CD4-positive, alpha-beta T cell treated with Interleukin-10 for 1 hour (primary cell): ENCODE results near the gene SRGN.

Experiments
- DNase-seq: peaks from one replicate; pipeline ENCODE4 v3.0.0-alpha.2; 2020

The SRGN gene

GRCh38 chr10:69142983-69143382, 55.1 kb downstream of the SRGN start:
- no peak for DNase-seq

DNA sequence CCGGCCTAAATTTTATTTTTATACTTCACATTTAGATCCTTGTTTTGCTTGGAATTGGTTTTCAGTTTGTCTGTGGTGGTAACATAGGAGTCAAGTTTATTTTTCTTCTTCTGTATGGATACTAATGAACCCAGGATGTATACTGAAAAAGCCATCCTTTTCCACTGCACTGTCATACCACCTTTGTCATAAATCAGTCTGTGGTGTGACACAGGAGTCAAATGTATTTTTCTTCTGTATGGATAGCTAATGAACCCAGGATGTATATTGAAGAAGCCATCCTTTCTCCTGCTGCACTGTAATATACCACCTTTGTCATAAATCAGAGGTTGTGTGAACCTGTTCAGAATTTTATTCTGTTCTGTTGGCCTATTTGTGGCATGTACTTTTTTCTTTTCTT, 57.4 kb downstream of the SRGN start:
- DNase-seq: no peak

DNA sequence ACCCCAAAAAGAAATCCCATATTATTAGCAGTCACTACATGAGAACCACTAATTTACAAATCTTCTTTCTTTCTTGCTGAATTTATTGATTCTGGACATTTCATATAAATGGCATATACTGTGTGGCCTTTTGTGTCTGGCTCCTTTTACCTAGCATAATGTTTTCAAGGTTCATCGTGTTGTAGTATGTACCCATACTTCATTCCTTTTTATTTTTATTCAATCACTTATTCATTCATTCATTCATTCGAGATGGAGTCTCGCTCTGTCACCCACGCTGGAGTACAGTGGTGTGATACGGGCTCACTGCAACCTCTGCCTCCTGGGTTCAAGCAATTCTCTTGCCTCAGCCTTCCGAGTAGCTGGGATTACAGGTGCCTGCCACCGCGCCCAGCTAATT, 58.0 kb downstream of the SRGN start:
- DNase-seq: no peak

DNA sequence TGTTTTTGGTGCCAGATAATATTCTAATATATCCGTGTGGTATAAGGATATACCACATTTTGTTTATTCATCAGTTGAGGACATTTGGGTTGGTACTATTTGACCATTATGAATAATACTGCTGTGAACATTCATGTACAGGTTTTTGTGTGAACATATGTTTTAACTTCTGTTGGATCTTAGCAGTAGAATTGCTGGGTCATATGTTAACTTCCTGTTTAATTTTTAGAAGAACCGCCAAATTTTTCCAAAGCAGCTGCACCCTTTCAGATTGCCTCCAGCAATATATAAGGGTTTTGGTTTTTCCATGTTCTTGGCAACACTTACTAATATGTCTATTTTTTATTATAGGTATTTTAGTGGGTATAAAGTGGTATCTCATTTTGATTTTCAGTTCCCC, 58.9 kb downstream of the SRGN start:
- DNase-seq: no peak

DNA sequence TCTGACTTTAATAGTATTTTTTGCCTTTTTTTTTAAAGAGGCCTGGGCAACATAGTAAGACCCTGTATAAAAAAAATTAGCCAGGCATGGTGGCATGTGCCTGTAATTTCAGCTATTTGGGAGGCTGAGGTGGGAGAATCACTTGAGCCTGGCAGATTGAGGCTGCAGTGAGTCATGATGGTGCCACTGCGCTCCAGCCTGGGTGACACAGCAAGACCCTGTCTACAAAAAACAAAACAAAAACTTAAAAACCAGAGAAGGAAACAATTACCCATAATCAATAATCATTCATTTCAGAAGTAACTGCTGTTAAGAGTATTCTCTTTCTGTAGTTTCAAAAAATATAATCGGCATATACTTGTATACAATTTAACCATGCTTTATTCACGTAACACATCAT, 64.1 kb downstream of the SRGN start:
- no peak for DNase-seq

- DNase-seq: no peak
Observed at GRCh38 chr10:69153227-69153626, 65.3 kb downstream of the SRGN start.
